Activated effector memory CD4-positive, alpha-beta T cell treated with Interleukin-2 at 50 U/mL for 16 hours (primary cell): Measurements from ENCODE around the gene INSYN2B.

Experiments
- DNase-seq: peaks from one replicate; pipeline ENCODE4 v3.0.0-alpha.2; 2020

The INSYN2B gene

GRCh38 chr5:169881702-169882303 is 98.5 kb downstream of the INSYN2B start:
- DNase-seq = no peak

GRCh38 chr5:169880785-169881184 is 99.5 kb downstream of the INSYN2B start:
- DNase-seq = no peak

GRCh38 chr5:169880012-169880663 is 100.2 kb downstream of the INSYN2B start:
- no peak for DNase-seq

GRCh38 chr5:169876386-169876785 is 103.9 kb downstream of the INSYN2B start:
- no peak for DNase-seq

GRCh38 chr5:169875731-169876130 is 104.6 kb downstream of the INSYN2B start:
- DNase-seq = no peak

GRCh38 chr5:169875091-169875728 is 105.1 kb downstream of the INSYN2B start:
- no peak for DNase-seq

- no peak for DNase-seq
Measured at GRCh38 chr5:169874621-169875020, 105.7 kb downstream of the INSYN2B start.

- no peak for DNase-seq
Measured at GRCh38 chr5:169873642-169874041, 106.7 kb downstream of the INSYN2B start.

- no peak for DNase-seq
Measured at GRCh38 chr5:169871826-169872490, 108.3 kb downstream of the INSYN2B start.

GRCh38 chr5:169870211-169870610 is 110.1 kb downstream of the INSYN2B start:
- DNase-seq = no peak

- DNase-seq = no peak
Measured at GRCh38 chr5:169869066-169869465, 111.2 kb downstream of the INSYN2B start.

- DNase-seq = no peak
Measured at GRCh38 chr5:169867347-169867746, 112.9 kb downstream of the INSYN2B start.

GRCh38 chr5:169864483-169864882 is 115.8 kb downstream of the INSYN2B start:
- DNase-seq = no peak

- no peak for DNase-seq
Measured at GRCh38 chr5:169862391-169862811, 117.9 kb downstream of the INSYN2B start.

- DNase-seq = no peak
Measured at GRCh38 chr5:169861934-169862333, 118.4 kb downstream of the INSYN2B start.

GRCh38 chr5:169861433-169861832 is 118.9 kb downstream of the INSYN2B start:
- no peak for DNase-seq

GRCh38 chr5:169860585-169860984 is 119.7 kb downstream of the INSYN2B start:
- no peak for DNase-seq

GRCh38 chr5:169856571-169856970 is 123.7 kb downstream of the INSYN2B start:
- no peak for DNase-seq

- DNase-seq = no peak
Measured at GRCh38 chr5:169851321-169851850, 128.9 kb downstream of the INSYN2B start.

GRCh38 chr5:169850409-169850808 is 129.9 kb downstream of the INSYN2B start:
- DNase-seq = no peak

GRCh38 chr5:169848792-169849191 is 131.5 kb downstream of the INSYN2B start:
- no peak for DNase-seq

- DNase-seq = no peak
Measured at GRCh38 chr5:169848271-169848670, 132.0 kb downstream of the INSYN2B start.

GRCh38 chr5:169847519-169847918 is 132.8 kb downstream of the INSYN2B start:
- DNase-seq = no peak

- DNase-seq = no peak
Measured at GRCh38 chr5:169842699-169843098, 137.6 kb downstream of the INSYN2B start.
